Stimulated activated CD4-positive, alpha-beta T cell treated with anti-CD3 and anti-CD28 coated beads, Interleukin-2, amount 100 ng/mL, for 48 hours (primary cell): ENCODE results near the gene UHRF1.

ENCODE experiments used
- DNase-seq, 2 donors: peaks; one replicate each; pipeline ENCODE4 v3.0.0-alpha.2; 2020

UHRF1 gene

DNA sequence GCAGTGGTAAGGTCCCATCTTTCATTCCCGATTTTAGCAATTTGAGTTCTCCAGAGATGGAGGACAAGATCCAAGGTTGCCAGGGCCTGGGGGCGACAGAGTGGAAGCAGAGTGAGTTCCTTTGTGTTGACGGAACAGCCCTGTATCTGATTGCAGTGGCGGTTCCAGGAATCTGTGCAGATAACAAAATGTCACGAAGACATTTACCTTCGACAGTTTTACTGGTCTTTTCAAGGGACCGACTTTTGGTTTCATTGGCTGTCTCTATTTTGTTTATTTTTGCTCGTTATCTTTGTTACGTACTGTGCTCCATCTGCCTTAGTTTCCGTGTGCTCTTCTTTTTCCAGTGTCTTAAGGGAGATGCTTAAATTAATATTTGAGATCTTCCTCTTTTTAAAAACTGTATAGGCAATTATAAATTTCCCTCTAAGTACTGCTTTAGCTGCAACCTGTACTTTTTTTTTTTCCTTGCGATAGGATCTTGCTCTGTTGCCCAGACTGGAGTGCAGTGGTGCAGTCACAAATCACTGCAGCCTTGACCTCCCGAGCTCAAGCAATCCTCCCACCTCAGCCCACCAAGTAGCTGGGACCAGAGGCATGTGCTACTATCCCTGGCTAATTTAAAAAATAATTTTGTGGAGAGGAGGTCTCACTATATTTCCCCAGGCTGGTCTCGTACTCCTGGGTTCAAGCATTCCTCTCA, 82.8 kb downstream of the UHRF1 start:
- DNase-seq, result no peak

DNA sequence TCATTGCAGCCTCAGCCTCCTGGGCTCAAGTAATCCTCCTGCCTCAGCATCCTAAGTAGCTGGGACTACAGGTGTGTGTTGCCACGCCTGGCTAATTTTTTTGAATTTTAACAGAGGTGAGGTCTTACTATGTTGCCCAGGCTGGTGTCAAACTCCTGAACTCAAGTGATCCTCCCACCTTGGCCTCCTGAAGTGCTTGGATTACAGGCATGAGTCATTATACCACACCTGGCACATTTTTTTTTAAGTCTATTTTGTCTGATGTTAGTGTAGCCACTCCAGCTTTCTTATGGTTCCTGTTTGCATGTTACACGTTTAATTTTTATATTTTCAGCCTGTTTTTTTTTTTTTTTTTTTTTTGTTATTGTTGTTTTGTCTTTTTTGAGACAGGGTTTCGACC, 84.4 kb downstream of the UHRF1 start:
- DNase-seq, result no peak

DNA sequence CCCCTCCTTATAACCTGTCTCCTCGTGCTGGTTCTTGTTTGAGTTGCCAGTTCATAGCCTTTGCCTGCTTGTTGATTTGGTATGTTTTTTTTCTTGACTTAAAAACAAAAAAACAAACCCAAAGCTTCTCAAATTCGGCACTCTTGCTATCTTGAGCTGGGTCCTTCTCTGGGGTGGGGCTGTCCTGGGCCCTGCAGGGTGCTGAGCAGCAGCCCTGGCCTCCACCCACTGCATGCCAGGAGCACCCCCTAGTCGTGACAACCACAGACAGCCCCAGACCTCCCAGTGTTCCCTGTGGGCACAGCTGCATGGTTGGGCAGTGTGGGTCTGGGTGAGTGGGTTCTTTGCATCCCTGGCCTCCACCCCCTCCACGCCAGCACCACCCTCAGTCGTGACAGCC, 87.4 kb downstream of the UHRF1 start:
- no peak for DNase-seq

DNA sequence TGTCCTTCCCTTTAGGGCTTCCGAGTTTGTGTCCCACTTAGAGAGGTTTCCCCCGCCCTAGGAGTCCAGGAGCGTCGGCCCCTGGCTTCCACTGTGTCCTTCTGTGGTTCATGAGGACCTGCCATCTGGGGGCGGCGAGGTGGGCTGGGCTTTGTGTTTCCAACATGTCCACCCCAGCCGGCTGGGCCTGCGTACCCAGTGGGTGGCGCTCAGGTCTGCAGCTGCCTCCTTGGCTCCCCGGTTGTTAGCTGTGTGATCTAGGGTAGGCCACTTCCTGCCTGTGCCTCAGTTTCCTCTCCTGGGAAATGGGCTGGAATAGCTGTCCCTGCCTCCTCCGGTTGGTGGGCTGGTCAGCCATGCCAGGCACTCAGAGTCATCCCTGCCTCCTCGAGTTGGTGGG, 88.0 kb downstream of the UHRF1 start:
- no peak for DNase-seq

DNA sequence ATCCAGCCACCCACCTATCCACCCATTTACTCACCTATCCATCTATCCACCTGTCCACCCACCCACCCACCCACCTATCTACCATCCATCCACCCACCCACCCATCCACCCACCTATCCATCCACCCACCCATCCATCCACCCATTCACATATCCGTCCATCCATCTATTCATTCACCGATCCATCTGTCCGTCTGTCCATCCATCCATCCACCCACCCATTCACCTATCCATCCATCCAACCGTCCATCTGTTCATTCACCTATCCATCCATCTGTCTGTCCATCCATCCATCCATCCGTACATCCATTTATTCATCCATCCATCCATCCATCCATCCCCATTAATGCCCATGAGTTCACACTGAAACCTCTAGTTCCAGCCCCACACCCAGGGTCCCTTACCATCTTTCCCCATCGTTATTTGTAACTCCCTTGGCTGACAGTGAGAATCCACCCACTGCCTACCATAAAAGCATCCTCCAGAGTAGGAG, 90.9 kb downstream of the UHRF1 start:
- no peak for DNase-seq

DNA sequence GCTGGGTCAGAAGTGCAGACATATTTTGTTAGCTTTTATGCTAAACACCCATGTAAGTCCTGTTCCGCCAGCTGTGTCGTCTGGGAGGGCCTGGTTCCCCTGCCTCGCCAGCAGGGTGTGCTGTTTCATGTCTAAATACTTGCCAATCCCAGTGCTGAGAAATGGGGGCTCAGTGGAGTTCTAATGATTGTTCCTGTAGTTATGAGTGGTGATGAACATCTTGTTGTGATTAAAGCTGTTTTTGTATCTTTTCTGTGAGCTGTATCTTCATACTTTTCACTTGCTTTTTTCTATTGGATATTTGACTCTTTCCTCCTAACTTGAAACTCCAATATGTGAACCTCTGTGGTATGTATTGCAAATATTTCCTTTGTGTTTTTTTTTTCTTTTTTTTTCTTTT, 92.3 kb downstream of the UHRF1 start:
- DNase-seq, result peak; percentile 38

DNA sequence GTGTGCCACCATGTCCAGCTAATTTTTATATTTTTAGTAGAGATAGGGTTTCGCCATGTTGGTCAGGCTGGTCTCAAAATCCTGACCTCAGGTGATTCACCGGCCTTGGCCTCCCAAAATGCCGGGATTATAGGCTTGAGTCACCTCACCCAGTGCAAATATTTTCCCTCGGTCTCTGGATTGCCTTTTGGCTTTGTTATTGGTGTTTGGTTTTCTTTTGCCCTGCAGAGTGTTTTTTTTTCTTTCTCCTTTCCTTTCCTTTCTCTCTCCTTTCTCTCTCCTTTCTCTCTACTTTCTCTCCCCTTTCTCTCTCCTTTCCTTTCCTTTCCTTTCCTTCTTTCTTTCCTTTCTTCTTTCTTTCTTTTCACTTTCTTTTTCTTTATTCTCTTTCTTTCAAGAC, 92.8 kb downstream of the UHRF1 start:
- DNase-seq, result no peak

DNA sequence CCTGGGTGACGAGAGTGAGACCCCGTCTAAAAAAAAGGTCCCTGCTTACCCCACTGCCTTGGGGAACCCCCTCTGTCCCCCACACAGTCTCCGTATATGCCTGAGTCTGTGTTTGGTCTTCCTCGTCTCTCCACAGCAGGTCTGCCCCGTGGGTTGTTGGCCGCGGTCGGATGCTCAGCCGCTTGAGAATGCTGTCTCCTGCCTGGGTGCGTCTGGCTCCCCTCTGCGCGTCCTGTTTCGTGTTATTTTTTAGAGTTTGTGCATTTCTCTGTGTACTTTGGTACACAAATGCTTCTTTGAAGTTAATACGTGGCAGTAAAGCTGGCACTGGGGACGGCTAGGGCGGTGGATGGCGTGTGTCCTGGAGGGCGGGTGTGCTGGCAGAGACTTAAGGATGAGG, 94.5 kb downstream of the UHRF1 start:
- no peak for DNase-seq

DNA sequence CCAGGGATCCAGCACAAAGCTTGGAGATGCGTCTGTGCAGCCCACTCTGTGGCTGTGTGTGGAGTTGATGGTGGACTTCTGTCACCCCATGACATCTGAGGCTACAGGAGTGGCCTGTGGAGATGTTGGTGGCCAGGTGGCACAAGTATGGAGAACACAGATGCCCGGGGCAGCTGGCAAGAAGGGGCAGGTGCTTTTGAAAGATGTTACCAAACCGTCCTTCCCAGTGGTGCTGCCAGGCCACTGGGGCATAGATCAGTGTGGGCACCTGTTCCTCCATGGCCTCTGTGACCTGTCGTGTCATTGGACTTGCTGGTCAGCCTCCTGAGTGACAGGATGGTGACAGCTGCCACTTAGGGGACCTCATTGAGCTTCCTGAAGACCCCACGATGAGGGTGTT, 95.8 kb downstream of the UHRF1 start:
- no peak for DNase-seq

DNA sequence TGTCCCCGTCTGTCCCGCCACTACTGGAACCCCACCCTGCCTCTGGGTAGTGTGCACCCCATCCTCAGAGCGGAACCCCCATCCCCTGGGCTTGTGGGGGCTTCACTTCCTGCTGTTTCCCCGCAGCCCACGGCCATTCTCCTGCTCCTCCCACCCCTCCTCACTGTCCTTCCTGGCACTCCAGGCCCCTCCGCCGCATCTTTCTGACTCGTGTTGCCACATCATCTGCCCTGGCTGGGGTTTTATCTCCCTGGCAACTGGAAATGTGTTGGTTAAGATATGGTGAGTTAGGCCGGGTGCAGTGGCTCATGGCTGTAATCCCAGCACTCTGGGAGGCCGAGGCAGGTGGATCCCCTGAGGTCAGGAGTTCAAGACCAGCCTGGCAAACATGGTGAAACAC, 96.9 kb downstream of the UHRF1 start:
- no peak for DNase-seq

DNA sequence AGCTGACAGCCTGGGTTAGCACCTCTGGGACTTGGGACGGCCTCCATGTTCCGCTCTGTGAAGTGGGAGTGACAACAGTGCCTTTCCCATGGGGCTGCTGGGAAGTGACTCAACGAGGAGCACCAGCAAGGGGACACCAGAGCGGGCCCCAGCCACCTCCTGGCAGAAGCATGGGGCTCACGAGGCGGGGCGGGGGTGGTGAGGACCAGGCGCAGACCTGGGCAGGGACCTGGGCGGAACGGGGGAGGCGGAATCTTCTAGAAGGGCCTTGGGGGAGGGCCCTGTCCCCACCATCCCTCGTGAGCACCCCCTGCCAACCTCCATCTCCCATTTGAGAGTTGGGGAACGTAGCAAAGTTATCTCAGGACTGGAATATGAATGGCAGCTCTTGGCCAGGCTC, 97.5 kb downstream of the UHRF1 start:
- no peak for DNase-seq
